Measurements from ENCODE around the gene SCAMP4.

DNA sequence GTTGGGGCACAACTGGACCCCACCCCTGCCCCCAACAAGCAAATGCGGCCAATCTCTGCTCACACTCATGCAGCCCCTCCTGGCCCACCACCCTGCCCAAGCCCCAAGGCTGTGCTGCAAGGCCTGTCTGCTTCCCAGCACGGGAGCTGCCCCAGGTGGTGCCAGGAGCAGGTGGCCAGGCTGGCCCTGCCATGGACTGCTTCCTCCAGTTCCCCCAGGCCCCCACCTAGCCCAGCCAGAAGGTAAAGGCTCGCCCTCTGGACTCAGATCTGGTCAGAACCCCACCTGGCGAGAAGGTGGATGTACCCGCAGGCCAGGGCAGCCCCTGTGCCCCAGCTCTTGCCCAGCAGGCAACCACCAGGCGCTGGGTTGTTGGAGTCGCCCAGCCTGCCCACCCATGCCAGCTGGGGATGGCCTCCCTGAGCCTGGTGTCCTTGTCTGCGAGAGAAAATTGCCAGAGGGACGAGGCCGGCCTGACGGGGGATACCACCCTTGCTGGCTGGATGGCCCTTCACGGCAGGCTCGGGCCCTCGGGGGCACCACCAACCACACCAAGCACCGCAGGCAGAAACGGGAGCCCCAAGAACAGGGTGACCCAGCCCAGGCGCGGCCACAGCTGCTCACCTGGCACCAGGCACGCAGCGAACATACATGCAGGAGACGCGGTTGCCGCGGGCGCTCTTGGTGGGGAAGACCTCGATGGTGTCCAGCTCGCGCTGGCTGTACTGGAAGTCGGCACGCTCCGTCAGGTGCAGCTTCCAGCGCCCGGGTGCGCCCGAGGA is 24.4 kb upstream of the SCAMP4 start:
- TF ChIP-seq CTCF (IDR thresholded peaks at IDR 0.05; ENCODE audit: low read depth, low read length) (no peak), EZH2phosphoT487 (IDR thresholded peaks at IDR 0.05; ENCODE audit: low read depth) (no peak)

Measured in OCI-LY3 (cell line).